ENCODE measurements around the gene TCEAL3. TPM values are rescaled to one million over a fixed set of nuclear protein-coding genes. Genes with fewer than 3 reads are reported as not detected.

TCEAL3 gene
- total RNA-seq, 1 experiment from 2014 or later, result 23.8 TPM

DNA sequence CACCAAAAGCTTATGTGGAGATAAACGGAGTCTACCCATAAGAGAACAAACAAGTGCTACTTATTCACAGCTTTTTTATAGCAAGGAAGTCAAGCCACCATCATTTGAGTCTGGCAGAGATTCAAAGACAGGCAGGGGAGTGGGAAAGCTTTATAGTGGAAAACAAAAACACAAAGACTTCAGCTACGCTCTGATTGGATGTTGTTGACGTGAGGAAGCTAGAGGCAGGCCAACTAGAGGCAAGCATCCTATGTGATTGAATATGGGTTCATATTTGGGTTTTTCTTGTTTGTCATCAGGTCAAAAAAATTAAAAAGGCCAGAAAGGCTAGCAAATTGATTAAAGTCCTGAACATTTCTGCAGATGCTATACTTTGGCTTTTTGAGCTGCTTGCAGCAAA lies 23.2 kb upstream of the TCEAL3 start:
- ChIA-PET CTCF (no interaction called here), POLR2A (interaction anchor here (0.6 kb wide), 1 partner anchor 146 kb away, joined by 6 read pairs; no protein-coding TSS in a partner anchor)
- Histone ChIP-seq H3K4me3 (ENCODE audit: low read depth in 2 of 2, low read length in 2 of 2) (peak overlapping the region; percentile 81), H3K36me3 (ENCODE audit: control insufficient read depth, insufficient read depth, low read length) (peaks cover 6% of the 10 kb centered on the region), H3K27me3 (ENCODE audit: control insufficient read depth, insufficient read depth, low read length) (no peaks in the 10 kb centered on the region), H3K4me1 (ENCODE audit: control insufficient read depth, insufficient read depth, low read length) (peaks cover 10% of the 10 kb centered on the region), H3K9me3 (ENCODE audit: control insufficient read depth, insufficient read depth, low read depth, low read length) (no peaks in the 10 kb centered on the region), H3K27ac (ENCODE audit: low read length) (peak overlapping the region; percentile 89; the same call in 1 of the 2 replicates)
- intact Hi-C loops (cut with micrococcal nuclease; ENCODE audit: unreplicated experiment) (no loop called here), in situ Hi-C loops (cut with HindIII; ENCODE audit: low pct_unique_long_range_greater_than_20kb, low sequenced_read_pairs) (no loop called here)
- no TSS peak for BruUV-seq (replicated peaks)
- ATAC-seq, result no peak
- no peak for DNase-seq (ENCODE audit: low read depth, low spot score)
- no peak for TF ChIP-seq POLR2AphosphoS5 (IDR thresholded peaks at IDR 0.05; ENCODE audit: low read depth, low read length)
- TF ChIP-seq, protein P1, sequence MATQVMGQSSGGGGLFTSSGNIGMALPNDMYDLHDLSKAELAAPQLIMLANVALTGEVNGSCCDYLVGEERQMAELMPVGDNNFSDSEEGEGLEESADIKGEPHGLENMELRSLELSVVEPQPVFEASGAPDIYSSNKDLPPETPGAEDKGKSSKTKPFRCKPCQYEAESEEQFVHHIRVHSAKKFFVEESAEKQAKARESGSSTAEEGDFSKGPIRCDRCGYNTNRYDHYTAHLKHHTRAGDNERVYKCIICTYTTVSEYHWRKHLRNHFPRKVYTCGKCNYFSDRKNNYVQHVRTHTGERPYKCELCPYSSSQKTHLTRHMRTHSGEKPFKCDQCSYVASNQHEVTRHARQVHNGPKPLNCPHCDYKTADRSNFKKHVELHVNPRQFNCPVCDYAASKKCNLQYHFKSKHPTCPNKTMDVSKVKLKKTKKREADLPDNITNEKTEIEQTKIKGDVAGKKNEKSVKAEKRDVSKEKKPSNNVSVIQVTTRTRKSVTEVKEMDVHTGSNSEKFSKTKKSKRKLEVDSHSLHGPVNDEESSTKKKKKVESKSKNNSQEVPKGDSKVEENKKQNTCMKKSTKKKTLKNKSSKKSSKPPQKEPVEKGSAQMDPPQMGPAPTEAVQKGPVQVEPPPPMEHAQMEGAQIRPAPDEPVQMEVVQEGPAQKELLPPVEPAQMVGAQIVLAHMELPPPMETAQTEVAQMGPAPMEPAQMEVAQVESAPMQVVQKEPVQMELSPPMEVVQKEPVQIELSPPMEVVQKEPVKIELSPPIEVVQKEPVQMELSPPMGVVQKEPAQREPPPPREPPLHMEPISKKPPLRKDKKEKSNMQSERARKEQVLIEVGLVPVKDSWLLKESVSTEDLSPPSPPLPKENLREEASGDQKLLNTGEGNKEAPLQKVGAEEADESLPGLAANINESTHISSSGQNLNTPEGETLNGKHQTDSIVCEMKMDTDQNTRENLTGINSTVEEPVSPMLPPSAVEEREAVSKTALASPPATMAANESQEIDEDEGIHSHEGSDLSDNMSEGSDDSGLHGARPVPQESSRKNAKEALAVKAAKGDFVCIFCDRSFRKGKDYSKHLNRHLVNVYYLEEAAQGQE (IDR thresholded peaks at IDR 0.05; ENCODE audit: insufficient read depth in 1 of 2, low read depth in 2 of 2, low read length in 1 of 2), result no peak
- TF ChIP-seq, protein P2, sequence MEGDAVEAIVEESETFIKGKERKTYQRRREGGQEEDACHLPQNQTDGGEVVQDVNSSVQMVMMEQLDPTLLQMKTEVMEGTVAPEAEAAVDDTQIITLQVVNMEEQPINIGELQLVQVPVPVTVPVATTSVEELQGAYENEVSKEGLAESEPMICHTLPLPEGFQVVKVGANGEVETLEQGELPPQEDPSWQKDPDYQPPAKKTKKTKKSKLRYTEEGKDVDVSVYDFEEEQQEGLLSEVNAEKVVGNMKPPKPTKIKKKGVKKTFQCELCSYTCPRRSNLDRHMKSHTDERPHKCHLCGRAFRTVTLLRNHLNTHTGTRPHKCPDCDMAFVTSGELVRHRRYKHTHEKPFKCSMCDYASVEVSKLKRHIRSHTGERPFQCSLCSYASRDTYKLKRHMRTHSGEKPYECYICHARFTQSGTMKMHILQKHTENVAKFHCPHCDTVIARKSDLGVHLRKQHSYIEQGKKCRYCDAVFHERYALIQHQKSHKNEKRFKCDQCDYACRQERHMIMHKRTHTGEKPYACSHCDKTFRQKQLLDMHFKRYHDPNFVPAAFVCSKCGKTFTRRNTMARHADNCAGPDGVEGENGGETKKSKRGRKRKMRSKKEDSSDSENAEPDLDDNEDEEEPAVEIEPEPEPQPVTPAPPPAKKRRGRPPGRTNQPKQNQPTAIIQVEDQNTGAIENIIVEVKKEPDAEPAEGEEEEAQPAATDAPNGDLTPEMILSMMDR (IDR thresholded peaks at IDR 0.05), result no peak
- TF ChIP-seq SIN3A (IDR thresholded peaks at IDR 0.05; ENCODE audit: borderline replicate concordance, insufficient read depth, low read depth, low read length), result no peak
- no peak for TF ChIP-seq TCF7L2 (IDR thresholded peaks at IDR 0.05; ENCODE audit: low read depth, low read length)

DNA sequence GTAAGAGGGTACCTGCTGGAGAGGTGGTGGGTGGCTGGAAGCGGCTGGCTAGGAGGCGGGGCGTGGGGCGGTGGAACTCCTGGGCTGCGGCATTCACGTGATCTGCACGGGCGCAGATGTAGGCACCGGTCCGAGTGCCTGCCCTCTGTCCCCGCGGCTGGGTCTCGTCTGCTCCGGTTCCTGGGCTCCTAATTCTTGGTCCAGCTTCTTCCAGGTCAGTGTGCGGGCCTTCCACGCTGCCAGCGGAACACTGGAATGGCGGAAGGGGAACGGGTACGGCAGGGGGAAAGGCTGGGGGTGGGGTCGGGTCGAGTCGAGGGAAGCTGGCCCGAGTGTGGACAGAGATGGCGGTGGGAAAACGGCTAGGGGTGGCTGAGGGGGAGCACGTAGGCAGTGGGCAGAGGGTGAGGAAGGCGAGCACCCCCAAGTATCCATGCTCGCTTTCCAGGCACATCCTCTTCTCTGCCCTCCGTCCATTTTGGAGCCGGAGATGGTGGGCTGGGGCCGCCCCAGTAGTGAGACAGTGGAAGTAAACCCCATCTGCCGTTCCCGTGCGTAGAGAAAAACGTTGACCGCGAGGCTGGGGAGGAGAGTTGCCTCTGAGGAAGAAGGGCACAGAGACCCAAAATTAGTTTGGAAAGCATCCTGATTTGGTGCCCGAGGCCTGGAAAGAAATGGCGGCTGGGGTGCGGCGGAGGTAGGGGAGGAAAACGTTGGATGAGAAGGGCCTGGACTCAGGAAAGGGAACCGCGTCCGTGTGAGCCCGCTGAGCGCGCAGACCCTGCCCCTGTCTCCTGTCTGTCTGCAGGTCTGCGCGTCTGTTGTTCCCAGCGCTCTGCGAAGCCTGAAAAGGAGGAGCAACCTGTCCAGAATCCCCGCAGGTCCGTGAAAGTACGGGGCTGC lies 22.1 kb upstream of the TCEAL3 start, which contains the start of gene TCEAL4:
Gene TCEAL4, plus strand, starts transcription at position 105 of the 903 bp plus-strand sequence. CDS start 1,161 bp downstream, outside the sequence.
- Histone ChIP-seq H3K4me1 (ENCODE audit: control insufficient read depth, insufficient read depth, low read length) (peaks cover 10% of the 10 kb centered on the region), H3K9me3 (ENCODE audit: control insufficient read depth, insufficient read depth, low read depth, low read length) (no peaks in the 10 kb centered on the region), H3K4me3 (ENCODE audit: low read depth in 2 of 2, low read length in 2 of 2) (peak within 1 kb of the TSS; percentile 81), H3K27ac (ENCODE audit: low read length) (peak within 1 kb of the TSS; percentile 89), H3K36me3 (ENCODE audit: control insufficient read depth, insufficient read depth, low read length) (peaks cover 6% of the 10 kb centered on the region), H3K27me3 (ENCODE audit: control insufficient read depth, insufficient read depth, low read length) (no peaks in the 10 kb centered on the region)
- in situ Hi-C loops (cut with HindIII; ENCODE audit: low pct_unique_long_range_greater_than_20kb, low sequenced_read_pairs) (no loop called here), intact Hi-C loops (cut with micrococcal nuclease; ENCODE audit: unreplicated experiment) (no loop called here)
- TF ChIP-seq, protein P2 (IDR thresholded peaks at IDR 0.05), result no peak
- TF ChIP-seq POLR2AphosphoS5 (IDR thresholded peaks at IDR 0.05; ENCODE audit: low read depth, low read length), result peak; percentile 73
- no peak for TF ChIP-seq SIN3A (IDR thresholded peaks at IDR 0.05; ENCODE audit: borderline replicate concordance, insufficient read depth, low read depth, low read length)
- BruUV-seq (replicated peaks), result no TSS peak
- CTCF ChIA-PET, result interaction anchor here (0.7 kb wide), 1 partner anchor 32 kb away, joined by 8 read pairs; no protein-coding TSS in a partner anchor
- ATAC-seq, result peak; percentile 96
- DNase-seq (ENCODE audit: low read depth, low spot score), result no peak
- POLR2A ChIA-PET, result interaction anchor here (0.6 kb wide), 2 partner anchors 18 to 100 kb away, joined by 7 to 10 read pairs; no protein-coding TSS in a partner anchor
